Left cardiac atrium (tissue), 4 donors: Measurements from ENCODE around the gene TXLNB. TPM values are rescaled to one million over a fixed set of nuclear protein-coding genes. Genes with fewer than 3 reads are reported as not detected.

ENCODE experiments used
- ATAC-seq, 2 donors: fragments of 200-7000 bp; cut with Tn5 transposase; one replicate each; pipeline ENCODE4 v1.9.1; 2020; ENCODE audit warnings: mild to moderate bottlenecking in 2 of 2, moderate library complexity in 2 of 2
- DNase-seq: peaks from one replicate; pipeline ENCODE4 v3.0.0-alpha.2; 2020
- intact Hi-C, 2 donors: fragments of 100-400 bp; cut with DNase I; formaldehyde crosslinking; loops; one replicate each; pipeline versions ENCODE4 v1.14.1 to v1.15.1; 2022 to 2023
- total RNA-seq, 2 donors: library from RNA; stranded (reverse); fragmentation: NEBNext Ultra II Directional; extraction: Animal tissue kit (Norgen Biotek cat#: 25700); gene quantifications; one replicate each; pipeline ENCODE4 v1.2.1, GENCODE V29; 2021
- donor health status: DM: no; HTN: yes; CAD: no.
- donor health status: DM: no; HTN: yes; CAD: no; lungs with severe emphysema.
- donor health status: DM: yes; HTN: yes; CAD: no.
- donor health status: Dilated cardiomyopathy.

TXLNB gene
- total RNA-seq, 2 donors from 2014 or later, result 52.4 to 60.4 TPM

DNA sequence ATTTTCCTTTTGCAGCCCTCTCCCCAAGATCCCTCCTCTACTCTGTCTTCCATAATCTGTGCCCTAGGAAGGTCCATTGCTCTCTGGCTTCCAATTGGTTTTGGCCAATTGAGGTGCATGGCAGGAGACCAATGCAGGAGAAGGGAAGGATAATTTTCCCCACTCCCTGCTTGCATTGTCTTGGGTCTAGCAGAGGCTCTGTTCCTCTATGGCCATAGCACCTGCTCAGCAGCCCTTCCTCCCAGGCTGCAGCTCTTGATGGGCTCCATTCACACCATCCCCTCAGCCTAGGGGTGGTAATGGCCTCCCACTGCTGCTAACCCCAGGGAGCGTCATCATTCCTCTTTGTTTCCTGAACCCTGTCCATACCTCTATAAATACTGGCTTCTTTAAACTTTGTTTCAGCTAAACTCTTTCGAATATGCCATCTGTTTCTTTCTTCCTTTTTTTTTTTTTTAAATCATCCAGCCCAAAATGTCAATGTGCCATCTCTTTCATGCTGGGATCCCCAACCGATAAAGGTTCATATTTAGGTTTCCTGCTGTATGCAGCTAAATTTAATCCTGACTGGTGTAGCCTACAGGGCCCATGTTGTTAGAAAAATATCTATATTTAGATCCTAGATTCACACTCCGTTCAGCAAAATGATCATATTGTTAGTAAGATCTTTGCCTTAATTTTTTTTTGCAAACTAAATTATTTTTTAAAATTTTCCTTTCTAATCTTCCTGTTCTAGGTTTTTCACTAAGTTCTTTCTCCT, 93.1 kb downstream of the TXLNB start:
- ATAC-seq (no peak), DNase-seq (no peak)
- intact Hi-C loops, result no loop called here

DNA sequence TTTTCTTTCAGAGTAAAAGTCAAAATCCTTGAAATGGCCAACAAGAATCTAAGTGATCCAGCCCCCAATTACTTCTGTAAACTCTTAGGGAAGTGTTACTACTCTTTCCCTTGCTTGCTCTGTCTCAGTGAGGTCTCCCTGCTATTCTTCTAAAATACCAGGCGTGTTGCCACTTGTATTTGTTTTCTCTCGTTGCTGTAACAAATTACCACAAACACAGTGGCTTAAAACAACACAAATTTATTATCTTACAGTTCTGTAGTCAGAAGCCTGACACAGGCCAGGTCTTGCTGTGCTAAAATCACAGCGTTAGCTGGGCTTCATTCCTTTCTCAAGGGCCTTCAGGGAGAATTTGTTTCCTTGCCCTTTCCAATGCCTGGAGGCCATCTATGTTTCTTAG, 97.1 kb downstream of the TXLNB start:
- ATAC-seq, result no peak
- intact Hi-C loops, result no loop called here
- DNase-seq, result no peak

Other genes with a start within 250 kb of the TXLNB start
- gene HECA, start 156.9 kb downstream of the TXLNB start, total RNA-seq, result 10 to 100 TPM; 33.2 to 36.9 TPM
- 100 to 1,000 TPM in 1 of 2 donors, 10 to 100 TPM in 1; 51.3 to 121 TPM for gene CITED2, start 82.7 kb upstream of the TXLNB start, total RNA-seq